SKM-1 (cell line): ENCODE data around the gene SLC25A31.

Experiments used
- DNase-seq: peaks from one replicate; lab custom pipeline; 2025; ENCODE audit not compliant: unreplicated experiment; lab: John Stamatoyannopoulos, UW

SLC25A31 gene

DNA sequence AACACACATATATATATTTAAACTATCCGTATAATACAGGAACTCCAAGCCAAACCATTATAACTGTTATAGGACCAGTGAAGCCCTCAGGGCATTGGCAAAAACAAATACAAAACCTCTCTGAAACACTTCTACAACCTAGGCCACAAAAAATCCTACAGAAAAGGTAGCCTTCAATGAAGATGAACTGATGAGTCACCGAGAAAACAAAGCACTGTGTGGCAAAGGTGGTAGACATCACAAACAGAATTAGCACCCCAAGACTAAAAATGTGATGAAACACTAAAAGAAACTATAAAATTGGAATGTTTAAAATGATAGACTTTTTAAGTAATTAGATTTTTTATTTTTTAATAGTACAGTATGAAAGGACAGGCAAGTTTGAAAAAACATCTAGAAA lies 46.4 kb downstream of the SLC25A31 start:
- DNase-seq, result no peak

DNA sequence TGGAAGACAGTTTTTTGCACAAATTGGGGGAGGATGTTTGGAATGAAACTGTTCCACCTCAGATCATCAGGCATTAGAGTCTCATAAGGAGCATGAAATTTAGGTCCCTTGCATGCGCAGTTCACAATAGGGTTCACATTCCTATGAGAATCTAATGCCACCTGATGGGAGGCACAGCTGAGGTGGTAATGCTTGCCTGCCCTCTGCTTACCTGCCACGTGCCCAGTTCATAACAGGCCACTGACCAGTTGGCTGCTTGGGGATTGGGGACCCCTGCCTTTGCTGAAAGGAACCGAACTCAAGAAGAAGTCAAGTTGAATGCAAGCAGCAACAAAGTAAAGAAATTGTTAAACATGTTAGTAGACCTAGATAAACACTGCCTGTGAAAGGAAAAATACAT lies 47.3 kb downstream of the SLC25A31 start:
- no peak for DNase-seq

DNA sequence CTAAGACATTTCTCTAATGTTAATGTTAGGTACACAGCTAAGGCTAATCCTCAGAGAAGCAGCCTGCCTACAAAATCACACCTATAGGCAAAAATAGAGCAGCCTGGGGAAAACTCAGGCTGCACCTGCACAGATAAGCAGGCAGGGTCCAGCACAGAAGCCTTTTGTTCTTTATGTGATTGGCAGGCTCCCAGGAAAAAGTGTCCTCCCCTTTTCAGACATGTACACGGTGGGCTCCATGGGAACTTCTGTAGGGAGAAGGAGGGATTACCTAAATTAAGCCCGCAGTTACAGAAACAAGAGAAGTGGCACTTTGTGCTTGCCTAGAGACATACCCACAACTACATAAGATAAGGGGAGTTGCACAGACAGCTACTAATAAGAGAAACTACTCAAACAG lies 47.9 kb downstream of the SLC25A31 start:
- DNase-seq, result no peak

DNA sequence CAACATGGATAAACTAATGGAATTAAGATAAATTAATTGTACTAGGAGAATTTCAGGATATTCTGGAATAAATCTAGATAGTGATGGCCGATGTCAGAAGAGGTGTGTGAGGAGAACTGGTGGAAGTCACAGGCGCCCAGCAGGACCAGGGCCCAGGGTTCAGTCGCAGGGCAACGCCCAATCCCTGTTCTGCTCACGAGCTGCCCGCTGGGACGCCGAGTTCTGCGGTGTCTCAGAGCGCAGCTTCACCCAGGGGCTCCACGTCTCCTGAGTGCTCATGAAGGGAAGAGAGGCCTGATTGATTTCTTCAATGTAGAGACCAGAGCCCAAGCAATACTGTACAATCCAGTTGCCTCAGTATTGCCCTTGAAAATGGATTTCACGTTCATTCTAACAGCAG lies 50.4 kb downstream of the SLC25A31 start:
- DNase-seq, result no peak

DNA sequence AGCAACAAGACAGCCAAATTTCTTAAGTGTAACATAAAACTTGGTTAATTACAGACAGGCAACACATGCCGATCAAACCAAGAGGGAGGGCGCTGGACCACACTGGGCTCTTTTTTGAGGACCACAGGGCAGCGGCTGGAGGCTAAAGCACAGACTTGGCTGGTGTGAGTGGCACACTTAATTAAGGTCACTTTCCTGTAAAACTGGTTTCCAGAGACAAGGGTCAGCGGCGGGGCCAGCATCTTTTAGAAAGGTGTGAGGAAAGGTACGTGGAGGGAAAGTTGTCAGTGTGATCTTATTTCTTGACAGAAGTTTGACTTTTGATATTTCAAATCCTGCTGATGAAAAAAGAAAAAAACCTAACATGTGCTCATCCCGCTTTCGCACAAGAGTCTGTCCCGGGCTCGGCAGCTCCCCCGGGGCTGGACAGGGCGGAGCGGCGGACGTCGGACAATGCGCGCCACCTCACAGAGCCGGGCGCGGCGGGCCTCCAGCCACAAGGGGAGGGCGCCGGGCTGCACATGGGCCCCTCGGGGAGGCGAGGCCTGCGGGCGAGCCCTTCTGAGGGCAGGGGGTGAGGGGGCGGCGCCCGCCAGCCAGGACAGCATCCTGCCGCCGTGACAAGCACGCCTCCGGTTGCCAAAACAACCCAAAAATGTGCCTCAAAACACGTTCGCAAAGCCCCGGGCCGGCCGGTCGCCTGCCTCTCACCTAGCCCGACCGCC lies 51.3 kb downstream of the SLC25A31 start:
- no peak for DNase-seq

DNA sequence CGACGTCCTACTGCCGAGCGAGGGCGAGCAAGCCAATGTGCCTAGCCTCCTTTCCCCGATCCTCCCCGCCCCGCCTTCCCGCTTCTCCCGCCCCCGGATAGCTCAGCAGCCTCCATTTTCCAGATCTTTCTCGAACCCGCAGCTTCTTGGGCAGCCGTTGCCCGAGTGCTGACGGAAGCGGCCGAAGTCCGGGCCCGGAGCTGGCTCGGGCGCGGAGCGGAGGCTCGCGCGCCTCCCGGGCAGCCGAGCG lies 51.8 kb downstream of the SLC25A31 start:
- peak; percentile 87 for DNase-seq

DNA sequence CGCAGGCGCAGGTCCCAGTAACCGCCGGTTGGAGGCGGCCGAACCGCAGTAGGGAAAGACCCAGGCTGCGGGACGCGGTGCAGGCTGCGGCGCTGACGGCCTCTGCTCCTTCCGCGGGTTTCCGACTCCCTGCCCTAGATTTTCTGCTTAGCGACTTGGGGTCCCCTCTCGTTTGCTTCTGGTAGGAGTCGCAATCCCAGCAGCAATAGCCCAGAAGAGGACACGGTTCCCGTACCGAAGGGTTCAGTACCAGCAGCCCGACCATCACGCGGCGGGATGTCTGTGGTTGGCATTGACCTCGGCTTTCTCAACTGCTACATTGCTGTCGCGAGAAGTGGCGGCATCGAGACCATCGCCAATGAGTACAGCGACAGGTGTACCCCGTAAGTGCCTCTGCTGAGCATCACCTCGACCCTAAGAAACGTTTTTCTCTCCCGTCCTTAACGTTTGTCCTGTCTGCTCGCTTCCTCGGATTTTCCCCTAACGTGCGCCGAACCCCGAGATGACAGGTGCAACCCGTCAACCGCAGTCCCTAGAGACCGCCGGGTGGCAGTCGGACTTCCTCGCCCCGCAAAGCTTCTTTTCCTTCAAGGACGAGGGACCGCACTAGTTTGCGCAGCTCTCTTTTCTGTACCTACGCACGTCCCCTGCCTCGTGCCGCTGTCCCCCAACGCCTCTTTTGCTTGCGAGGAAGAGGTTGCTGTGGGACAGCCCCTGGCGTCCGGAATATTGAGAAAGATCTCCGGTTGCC lies 52.2 kb downstream of the SLC25A31 start, which contains the start of gene HSPA4L:
TSS of gene HSPA4L (plus strand) at position 48 of the 751 bp plus-strand sequence. CDS start at position 277, 229 bp downstream.
- peak; percentile 71 for DNase-seq

DNA sequence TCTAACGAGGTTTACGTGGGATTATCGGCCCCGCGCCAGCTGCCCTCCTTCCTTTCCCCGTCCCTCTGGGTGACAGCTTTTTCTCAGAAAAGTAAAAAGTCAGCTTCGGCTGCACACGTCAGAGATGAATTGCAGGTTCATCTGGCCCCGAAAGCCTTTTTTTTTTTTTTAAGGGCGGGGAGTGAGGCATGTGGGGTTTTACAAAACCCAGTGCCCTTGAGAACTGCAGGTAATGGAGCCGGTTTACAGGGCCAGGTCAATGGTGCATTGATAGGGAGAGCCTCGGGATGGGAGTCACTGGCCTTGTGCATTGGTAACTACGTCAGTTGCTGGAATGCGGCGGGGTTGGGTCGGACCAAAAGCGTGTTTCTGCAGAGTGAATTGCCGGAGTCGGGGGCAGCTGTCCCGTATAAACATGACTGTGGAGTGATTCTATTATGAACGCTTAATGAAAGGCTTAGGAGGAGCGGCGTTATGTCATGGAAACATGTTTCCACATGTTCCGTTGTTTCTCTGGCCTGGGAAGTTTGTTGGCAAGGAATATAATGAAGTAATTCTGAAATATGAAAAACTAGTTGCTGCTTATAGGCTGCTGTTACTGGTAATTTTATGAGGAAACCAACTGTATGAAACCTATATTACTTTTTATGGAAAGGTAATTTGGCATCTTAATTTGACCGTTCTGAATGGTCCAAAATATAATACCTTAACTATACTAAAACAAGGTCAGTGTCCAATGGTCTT lies 53.0 kb downstream of the SLC25A31 start:
- DNase-seq, result peak; percentile 5

DNA sequence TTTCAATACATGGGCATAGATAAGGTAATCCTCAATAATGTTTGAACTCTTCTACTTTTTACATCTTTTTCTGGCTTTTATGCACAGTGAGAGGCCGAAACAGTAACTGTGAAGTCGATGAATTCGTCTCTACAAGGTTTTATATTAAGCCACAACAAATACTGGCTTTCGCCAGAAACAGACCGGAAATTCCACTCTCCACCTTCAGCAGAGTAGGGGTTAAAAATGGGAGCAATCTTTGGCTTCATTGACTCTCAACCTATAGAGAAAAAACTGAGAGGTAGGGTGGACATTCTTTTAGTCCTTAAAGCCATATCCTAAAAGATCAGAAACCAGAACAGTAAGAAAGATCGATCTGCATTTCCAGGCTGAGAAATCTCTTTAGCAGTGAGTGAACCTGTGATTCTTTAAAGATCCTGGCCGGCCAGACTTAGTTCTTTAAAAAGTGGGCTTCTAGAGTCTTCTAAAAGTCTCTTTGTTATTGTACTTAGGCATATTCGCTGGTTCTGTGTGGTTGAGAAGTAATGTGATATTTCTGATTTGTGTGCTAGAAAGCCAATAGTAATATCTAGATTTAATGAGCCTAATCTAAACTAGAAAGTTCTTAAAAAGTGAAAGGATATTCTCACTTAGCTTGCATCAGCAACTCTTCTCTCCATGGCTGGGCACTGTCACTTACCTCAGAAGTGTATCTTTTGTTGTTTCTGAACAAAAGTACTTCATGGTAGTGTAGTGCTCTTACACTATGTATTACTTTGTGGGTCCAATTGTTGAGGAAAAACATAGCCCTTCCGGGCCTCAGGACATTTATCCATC lies 54.0 kb downstream of the SLC25A31 start:
- no peak for DNase-seq

DNA sequence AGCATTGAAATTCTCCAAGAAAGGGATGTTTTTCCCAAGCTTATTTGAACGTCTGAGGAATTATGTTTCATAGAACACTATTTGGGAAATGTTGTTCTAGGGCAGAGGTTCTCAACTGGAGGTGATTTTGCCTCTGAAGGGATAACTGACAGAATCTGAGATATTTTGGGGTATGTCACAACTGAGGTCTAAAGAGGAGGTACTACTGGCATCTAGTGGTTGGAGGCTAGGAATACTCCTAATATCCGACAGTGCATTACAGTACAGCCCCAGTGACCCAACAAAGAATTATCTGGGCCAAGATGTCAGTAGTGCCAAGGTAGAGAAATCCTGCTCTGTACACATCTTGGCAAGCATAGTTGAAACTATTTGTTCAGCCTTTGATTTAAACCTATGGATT lies 58.3 kb downstream of the SLC25A31 start:
- DNase-seq, result no peak

DNA sequence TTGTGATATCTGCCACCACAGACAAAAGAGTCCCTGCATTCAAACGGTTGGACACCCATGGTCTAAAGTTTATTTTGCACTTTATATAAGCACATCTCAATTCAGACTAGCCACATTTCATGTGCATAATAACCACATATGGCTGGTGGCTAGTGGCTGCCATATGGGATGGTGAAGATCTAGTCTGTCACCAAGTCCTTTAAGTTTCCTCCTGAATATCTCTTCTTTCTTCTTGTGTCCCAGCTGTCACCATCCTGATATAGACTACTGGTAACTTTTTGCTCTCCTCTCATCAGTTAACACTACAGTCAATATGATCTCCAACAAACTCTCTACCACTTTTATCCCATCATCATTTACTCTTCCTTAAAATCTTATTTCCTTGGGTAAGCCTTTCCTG lies 61.2 kb downstream of the SLC25A31 start:
- no peak for DNase-seq

DNA sequence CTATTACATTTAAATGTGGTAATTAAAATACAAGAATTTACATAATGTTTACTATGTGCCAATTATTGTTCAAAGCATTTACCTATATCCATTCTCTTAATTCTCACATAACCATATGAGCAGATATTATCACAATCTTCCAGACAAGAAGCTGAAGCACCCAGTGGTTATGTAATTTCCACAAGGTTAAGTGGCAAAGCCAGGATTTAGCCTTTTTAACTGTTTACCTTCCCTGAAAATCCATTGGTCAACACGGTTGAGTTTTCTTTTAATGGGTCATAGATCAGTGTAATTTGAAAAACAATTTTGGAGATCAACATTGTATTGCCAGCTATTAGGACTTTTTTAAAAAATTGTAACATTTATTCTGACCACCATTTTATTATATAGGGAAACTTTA lies 63.3 kb downstream of the SLC25A31 start:
- no peak for DNase-seq

DNA sequence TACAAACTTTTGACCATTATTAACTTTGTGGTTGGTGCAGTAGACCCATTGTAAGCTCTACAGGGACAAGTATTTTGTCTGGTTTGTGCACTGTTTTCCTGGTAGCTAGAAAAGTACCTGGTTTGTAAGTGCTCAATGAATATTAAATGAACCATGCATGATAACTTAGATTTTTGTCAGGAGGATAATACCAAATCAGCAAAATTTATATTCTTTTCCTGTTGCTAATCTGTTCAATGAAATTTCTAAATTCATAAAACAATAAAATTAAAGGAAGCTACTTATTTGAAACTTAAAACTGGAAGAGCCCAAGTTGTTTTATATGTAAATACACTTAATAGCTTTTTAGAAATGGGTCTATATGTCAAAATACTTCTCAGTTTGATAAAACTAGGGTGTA lies 69.5 kb downstream of the SLC25A31 start:
- DNase-seq, result no peak

DNA sequence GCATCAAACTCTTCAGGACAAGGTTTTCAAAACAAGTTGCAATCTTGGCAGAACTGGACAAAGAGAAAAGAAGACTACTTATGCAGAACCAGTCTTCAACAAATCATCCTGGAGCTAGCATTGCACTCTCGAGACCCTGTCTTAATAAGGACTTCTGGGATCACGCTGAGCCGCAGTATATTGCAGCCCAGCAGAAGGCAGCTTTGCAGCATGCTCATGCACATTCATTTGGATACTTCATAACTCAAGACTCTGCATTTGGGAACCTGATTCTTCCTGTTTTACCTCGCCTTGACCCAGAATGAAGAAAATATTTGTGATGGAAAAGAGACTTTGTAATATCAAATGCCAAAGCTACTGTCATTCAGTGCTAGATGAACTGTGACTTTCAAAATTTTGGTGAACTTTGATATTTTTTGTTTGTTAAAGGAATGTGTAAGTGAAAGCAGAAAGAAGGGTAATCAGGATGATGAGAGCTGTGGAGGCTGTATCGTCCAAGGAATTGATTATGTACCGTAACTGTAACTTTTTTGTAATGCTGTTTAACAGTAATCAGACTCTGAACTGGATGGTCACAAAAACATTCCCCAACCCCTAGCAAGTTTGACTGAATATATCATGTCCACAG lies 79.1 kb downstream of the SLC25A31 start:
- DNase-seq, result no peak

DNA sequence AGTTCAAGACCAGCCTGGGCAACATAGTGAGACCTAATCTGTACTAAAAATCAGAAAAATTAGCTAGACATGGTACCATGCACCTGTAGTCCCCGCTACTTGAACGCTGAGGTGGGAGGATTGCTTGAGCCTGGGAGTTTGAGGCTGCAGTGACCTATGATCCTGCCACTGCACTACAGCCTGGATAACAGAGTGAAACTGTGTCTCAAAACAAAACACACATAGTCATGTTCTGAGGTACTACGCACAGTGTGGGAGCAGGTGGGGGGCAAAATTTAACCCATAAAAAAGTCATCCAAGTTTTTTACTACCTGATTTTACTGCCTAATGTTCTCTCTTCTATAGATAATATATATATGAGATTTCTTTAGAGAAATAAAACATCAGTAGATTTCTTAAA lies 80.4 kb downstream of the SLC25A31 start:
- no peak for DNase-seq

DNA sequence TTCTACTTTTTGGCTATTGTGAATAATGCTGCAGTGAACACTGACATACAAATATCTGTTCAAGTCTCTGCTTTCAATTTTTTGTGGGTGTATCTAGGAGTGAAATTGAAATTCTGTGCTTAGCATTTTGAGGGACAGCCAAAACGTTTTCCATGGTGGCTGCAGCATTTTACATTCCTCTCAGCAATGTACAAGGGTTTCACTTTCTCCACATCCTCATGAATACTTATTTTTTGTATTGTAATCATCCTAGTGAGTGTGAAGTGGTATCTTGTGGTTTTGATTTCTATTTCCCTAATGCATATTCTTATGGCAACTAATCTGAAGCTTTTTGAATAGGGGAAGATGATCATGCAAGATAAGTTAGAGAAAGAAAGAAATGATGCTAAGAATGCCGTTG lies 92.2 kb downstream of the SLC25A31 start:
- DNase-seq, result no peak
